Peyer's patch (tissue), 4 donors: ENCODE measurements around the gene OR13C5.

Source experiments
- POLR2A ChIP-seq, 2 donors: fragments of 450-650 bp; IDR thresholded peaks; one replicate each; pipeline ENCODE4 v1.5.1; 2017; ENCODE audit warnings: antibody characterized with exemption in 2 of 2, mild to moderate bottlenecking in 2 of 2, moderate library complexity in 2 of 2
- TF ChIP-seq, protein P1 (sequence below), 6 experiments: fragments of 450-650 bp in 4 of 6; fragments of 200-600 bp in 2 of 6; sonication (generic) in 1 of 6; IDR thresholded peaks; one replicate each; pipeline ENCODE4 v1.5.1; 2017 to 2019; ENCODE audit warnings: antibody characterized with exemption in 6 of 6, mild to moderate bottlenecking in 3 of 6, moderate library complexity in 1 of 6

GRCh38 chr9:104553261-104553660, 46.0 kb downstream of the OR13C5 start:
- TF ChIP-seq, protein P1, sequence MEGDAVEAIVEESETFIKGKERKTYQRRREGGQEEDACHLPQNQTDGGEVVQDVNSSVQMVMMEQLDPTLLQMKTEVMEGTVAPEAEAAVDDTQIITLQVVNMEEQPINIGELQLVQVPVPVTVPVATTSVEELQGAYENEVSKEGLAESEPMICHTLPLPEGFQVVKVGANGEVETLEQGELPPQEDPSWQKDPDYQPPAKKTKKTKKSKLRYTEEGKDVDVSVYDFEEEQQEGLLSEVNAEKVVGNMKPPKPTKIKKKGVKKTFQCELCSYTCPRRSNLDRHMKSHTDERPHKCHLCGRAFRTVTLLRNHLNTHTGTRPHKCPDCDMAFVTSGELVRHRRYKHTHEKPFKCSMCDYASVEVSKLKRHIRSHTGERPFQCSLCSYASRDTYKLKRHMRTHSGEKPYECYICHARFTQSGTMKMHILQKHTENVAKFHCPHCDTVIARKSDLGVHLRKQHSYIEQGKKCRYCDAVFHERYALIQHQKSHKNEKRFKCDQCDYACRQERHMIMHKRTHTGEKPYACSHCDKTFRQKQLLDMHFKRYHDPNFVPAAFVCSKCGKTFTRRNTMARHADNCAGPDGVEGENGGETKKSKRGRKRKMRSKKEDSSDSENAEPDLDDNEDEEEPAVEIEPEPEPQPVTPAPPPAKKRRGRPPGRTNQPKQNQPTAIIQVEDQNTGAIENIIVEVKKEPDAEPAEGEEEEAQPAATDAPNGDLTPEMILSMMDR (IDR thresholded peaks at IDR 0.05), result no peak
- no peak for TF ChIP-seq POLR2A (IDR thresholded peaks at IDR 0.05)
